ENCODE results near the gene GZMA.

DNA sequence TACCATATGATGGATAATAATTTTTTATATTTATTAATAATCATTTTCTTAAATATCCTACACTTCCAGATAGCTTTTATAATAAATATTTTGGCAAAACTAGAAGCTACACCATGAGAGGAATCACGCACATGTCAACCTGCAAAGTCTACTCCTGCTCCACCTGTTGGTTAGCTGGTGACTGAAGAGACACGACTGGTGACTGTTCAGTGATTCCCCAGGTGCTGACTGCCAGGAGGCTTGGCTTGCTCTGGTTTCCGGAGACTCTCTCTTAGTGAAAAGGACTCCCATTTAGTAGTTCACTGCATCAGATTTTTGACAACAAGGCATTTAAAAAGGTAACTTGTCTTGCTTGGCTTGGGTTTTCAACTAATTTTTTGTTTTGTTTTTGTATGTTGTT is 20.9 kb downstream of the GZMA start:
- TF ChIP-seq, protein P1, sequence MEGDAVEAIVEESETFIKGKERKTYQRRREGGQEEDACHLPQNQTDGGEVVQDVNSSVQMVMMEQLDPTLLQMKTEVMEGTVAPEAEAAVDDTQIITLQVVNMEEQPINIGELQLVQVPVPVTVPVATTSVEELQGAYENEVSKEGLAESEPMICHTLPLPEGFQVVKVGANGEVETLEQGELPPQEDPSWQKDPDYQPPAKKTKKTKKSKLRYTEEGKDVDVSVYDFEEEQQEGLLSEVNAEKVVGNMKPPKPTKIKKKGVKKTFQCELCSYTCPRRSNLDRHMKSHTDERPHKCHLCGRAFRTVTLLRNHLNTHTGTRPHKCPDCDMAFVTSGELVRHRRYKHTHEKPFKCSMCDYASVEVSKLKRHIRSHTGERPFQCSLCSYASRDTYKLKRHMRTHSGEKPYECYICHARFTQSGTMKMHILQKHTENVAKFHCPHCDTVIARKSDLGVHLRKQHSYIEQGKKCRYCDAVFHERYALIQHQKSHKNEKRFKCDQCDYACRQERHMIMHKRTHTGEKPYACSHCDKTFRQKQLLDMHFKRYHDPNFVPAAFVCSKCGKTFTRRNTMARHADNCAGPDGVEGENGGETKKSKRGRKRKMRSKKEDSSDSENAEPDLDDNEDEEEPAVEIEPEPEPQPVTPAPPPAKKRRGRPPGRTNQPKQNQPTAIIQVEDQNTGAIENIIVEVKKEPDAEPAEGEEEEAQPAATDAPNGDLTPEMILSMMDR (IDR thresholded peaks at IDR 0.05), result no peak
- TF ChIP-seq EP300 (IDR thresholded peaks at IDR 0.05), result no peak

Data from suprapubic skin (tissue), 3 donors.